22Rv1 (cell line): Measurements from ENCODE around the gene SPINT2.

Experiments
- CTCF ChIP-seq: fragments of 450-650 bp; IDR thresholded peaks from 2 replicates; pipeline ENCODE4 v1.5.1; 2017; ENCODE audit warnings: mild to moderate bottlenecking
- ZFX ChIP-seq: fragments of 450-650 bp; IDR thresholded peaks from 2 replicates; pipeline ENCODE4 v1.6.1; 2017; ENCODE audit warnings: antibody characterized with exemption, borderline replicate concordance

- no peak for TF ChIP-seq CTCF
- no peak for TF ChIP-seq ZFX
These were observed 16.0 kb upstream of the SPINT2 start for GRCh38 chr19:38248421-38248820.
